GM12872 (cell line): ENCODE measurements around the gene HABP4.

Experiments used
- TF ChIP-seq, protein P1 (sequence below): IDR thresholded peaks from 3 replicates; pipeline ENCODE4 v1.5.1; 2011; ENCODE audit warnings: low read depth, mild to moderate bottlenecking, low read length, moderate library complexity; ENCODE audit not compliant: insufficient read depth

Gene HABP4

DNA sequence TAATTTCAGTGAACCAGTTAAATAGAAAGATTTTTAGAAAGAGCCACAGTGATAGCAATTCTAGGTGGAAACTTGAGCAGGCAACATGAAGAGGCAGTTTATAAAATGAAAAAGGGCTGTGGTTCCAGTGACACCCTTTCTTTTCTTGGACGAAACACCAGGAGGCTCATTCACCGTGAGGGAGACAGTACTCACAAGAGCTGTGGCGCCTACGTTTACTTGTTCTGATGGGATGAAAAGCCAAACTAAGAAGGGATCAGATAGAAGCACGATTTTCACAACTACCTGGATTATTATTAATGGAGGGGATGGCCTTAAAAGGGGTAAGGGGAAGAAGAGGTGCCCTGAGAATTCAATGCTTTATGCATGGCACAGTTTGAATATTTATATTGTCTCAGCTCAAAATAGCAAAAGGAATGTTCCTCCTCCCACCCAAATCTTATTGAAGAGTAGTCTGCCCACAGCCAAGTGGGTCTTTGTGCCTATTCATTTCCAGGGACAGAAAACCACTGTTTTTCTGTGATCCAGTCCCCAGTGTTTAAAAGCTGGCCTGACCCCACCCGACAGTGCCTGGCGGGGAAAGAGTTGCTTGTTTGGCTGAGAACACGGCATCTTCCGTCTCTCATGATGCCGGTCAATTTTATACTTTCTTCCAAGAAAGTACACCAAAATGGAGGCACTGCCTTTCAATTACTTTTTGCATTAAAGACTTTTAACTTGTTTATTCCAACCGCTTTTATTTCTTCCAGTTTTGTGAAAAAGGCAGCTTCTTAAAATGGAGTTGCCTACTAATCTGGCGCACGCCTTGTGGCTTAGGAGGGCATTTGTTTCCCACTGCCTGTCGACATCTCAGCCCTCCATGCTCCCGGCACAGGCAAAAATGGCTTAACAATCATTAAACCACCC is 51.9 kb downstream of the HABP4 start:
- TF ChIP-seq, protein P1, sequence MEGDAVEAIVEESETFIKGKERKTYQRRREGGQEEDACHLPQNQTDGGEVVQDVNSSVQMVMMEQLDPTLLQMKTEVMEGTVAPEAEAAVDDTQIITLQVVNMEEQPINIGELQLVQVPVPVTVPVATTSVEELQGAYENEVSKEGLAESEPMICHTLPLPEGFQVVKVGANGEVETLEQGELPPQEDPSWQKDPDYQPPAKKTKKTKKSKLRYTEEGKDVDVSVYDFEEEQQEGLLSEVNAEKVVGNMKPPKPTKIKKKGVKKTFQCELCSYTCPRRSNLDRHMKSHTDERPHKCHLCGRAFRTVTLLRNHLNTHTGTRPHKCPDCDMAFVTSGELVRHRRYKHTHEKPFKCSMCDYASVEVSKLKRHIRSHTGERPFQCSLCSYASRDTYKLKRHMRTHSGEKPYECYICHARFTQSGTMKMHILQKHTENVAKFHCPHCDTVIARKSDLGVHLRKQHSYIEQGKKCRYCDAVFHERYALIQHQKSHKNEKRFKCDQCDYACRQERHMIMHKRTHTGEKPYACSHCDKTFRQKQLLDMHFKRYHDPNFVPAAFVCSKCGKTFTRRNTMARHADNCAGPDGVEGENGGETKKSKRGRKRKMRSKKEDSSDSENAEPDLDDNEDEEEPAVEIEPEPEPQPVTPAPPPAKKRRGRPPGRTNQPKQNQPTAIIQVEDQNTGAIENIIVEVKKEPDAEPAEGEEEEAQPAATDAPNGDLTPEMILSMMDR = no peak

DNA sequence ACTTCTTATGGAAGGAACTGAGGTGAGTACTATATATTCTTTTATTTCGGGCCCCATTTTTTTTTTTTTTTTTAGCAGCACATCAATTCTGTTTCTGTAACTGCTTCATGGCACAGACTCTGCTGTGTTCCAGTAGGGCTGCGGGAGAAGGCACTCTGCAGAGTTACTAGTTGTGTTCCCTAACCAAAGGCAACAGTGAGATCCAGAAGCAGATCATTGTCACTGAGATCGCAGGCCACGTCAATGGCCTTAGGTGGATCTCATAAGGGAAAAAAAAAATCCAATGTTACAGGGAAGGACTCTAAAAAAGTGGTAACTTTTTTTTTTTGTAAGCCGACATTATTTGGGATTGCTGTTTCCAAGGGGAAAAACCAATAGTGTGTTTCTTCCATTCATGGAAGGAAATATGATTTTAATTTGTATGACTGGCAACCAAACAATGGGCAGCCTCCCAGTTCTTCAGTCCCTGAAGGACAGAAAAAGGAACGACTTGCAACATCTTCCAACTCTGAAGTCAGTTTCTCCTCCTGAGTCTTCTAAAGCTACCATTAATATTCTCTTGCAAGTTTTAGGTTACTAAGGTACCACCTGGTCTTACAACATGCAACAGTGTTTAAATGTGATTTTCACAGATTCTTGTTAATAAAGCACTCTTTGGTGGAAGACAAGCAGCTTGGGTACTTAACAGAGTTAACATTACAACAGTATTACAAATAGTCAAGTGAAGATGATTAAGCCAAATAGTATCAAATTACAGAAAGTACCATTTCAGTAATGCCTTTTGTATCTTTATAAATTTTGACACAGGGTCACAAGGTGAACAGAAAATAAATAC is 52.8 kb downstream of the HABP4 start:
- TF ChIP-seq, protein P1 = no peak

DNA sequence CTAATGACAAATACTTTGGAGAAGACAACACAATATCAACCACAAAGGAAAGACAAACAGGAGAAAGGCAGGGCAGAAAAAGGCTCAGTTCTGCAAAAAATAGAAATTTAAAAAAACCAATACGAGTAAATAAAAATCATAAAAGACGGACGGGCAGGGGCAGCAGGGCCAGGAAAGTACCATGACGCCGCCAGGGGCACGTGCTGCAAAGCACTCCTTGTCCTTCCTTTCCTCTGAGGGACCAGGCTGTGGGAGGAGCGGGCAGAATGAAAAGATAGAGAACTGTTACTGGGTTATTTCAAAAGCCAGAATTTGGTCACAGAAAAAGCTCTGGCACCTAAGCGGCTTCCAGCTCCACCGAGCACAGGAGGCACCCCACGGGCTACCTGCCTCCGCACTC is 53.9 kb downstream of the HABP4 start:
- TF ChIP-seq, protein P1 = no peak

DNA sequence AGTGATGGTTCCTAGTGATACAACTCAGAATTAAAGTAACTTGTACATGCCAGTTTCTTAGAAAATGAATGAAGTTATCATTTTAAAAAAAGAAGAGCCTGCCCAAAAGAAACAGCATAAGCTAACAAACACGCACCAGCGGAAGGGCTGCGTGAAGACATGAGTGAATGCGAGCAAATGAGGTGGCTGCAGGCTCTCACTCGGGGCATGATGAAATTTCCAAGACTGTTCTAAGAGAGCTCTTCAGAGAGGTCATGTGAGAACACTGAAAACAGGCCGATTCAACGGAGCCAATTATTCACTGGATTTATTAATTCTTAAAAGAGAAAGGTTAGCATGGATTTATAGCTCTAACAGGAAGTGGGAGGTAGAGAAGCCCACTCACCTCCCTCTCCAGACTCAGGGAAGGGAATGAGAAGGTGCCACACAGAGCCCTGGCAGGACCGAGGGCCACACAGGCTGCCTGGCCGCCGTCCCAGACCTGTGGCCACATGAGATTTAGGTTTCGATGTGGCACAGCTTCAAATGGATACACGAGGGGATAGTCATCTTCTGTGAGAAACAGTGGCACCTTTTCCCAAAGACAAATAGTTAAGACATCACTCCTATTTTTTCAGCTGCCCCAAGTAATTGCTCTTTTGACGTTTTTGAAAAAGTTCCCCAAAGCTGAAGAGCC is 55.5 kb downstream of the HABP4 start:
- TF ChIP-seq, protein P1 = no peak

DNA sequence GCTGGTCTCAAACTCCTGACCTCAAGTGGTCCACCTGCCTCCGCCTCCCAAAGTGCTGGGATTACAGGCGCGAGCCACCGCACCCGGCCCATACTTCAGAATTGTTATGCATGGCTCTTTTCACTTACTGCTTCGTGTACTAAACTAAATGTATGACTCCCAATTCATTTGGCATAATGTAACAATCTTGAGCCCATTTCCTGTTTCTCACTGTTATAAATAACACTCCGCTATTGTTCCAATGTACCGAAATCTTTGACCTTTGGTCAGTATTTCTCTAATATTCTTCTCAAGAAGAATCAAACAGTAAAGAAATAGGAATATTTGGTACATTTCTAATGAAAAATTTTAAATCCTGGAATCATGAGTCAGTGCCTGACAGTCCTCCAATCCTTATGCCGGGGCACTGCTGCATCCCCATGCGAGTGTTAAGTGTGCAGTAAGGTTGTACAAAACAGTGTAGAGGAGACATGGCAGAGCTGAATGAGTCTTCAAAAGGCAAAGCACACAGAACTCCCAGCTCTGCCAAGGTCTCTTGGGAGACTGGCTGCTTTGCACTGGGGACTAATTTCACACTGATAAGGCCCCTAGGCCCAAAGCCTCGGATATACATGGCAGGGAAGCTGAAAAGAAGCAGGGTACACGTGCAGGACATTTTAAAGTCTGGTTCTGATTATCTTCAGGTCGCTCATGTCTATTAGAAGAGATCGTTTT is 58.4 kb downstream of the HABP4 start:
- TF ChIP-seq, protein P1 = no peak

DNA sequence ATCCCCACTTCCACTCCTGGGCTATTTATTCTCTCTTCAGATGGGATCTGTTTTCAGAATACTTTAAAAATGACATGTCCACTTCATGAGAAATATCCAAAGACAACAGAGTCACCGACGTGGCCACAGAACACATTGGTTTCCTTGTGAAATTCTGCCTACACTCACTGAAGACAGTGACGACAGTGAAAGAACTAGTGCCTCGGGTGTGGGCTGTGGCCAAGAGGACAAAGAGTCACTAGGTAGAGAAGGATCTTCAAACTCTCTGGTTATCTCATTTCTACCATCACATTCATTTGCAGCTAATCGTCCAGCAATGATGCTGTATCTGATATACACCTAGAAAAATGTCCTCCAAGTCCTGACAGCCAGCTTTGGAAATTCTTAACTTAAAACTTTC is 59.1 kb downstream of the HABP4 start:
- TF ChIP-seq, protein P1 = no peak
